Measurements from ENCODE around the gene PIBF1. TPM values are rescaled to one million over a fixed set of nuclear protein-coding genes. Genes with fewer than 3 reads are reported as not detected.
A peak's percentile ranks its signal among the peaks of the same experiment; 100 is the strongest.
"Not testable (repeated sequence)": the region's sequence is repeated elsewhere in the genome, so short reads cannot be mapped to it uniquely, and the experiment has no call there.

The PIBF1 gene
- total and polyA plus RNA-seq, 7 experiments from 2014 or later = 20.4 to 40.1 (median 29.1) TPM

GRCh38 chr13:72901546-72901945, 119.6 kb downstream of the PIBF1 start:
- H3K4me3 Mint-ChIP-seq; H3K27me3 ChIP-seq (ENCODE audit: control insufficient read depth in 2 of 2, insufficient read depth in 2 of 2, low read length in 2 of 2); DNase-seq; H3K27me3 Mint-ChIP-seq; intact Hi-C loops (cut with micrococcal nuclease); H3K9me3 ChIP-seq (ENCODE audit: control insufficient read depth in 2 of 3, low read length in 3 of 3); H3K36me3 ChIP-seq (ENCODE audit: control insufficient read depth in 2 of 3, insufficient read depth in 3 of 3, low read length in 3 of 3); H3K4me1 Mint-ChIP-seq; CTCF ChIA-PET; ATAC-seq; POLR2A ChIA-PET; H3K4me3 ChIP-seq (ENCODE audit: low read length); H3K4me1 ChIP-seq (ENCODE audit: control insufficient read depth in 2 of 2, insufficient read depth in 2 of 2, low read length in 2 of 2); H3K27ac ChIP-seq (ENCODE audit: low read depth, low read length): not testable (repeated sequence)
- peaks cover 2 to 26% (median 20%) of the 10 kb centered on the region in 5 donors for H3K36me3 Mint-ChIP-seq
- H3K9me3 Mint-ChIP-seq = peaks cover 0 to 15% (median 2%) of the 10 kb centered on the region in 11 donors
- H3K27ac Mint-ChIP-seq = peak overlapping the region in 1 of 9 donors; percentile 21

- ATAC-seq (no peak), DNase-seq (no peak)
- no peak overlapping the region for H3K27ac ChIP-seq (ENCODE audit: low read depth, low read length)
- Mint-ChIP-seq H3K4me3 (no peak overlapping the region), H3K36me3 (peaks cover 14 to 48% (median 36%) of the 10 kb centered on the region in 5 donors), H3K9me3 (peaks cover 0 to 2% (median 0%) of the 10 kb centered on the region in 11 donors), H3K27me3 (no peaks in the 10 kb centered on the region), H3K27ac (no peak overlapping the region), H3K4me1 (peaks cover 0 to 2% (median 0%) of the 10 kb centered on the region in 7 donors)
- H3K4me3 ChIP-seq (ENCODE audit: low read length) = no peak overlapping the region
- intact Hi-C loops (cut with micrococcal nuclease) = no loop called here
- no peaks in the 10 kb centered on the region for H3K27me3 ChIP-seq (ENCODE audit: control insufficient read depth in 2 of 2, insufficient read depth in 2 of 2, low read length in 2 of 2)
- POLR2A ChIA-PET = no interaction called here
- no peaks in the 10 kb centered on the region for H3K9me3 ChIP-seq (ENCODE audit: control insufficient read depth in 2 of 3, low read length in 3 of 3)
- H3K4me1 ChIP-seq (ENCODE audit: control insufficient read depth in 2 of 2, insufficient read depth in 2 of 2, low read length in 2 of 2) = no peaks in the 10 kb centered on the region
- CTCF ChIA-PET = no interaction called here
- peaks cover 0 to 20% (median 0%) of the 10 kb centered on the region in 3 experiments for H3K36me3 ChIP-seq (ENCODE audit: control insufficient read depth in 2 of 3, insufficient read depth in 3 of 3, low read length in 3 of 3)
Observed at GRCh38 chr13:72908416-72908815, 126.5 kb downstream of the PIBF1 start.

- H3K36me3 ChIP-seq (ENCODE audit: control insufficient read depth in 2 of 3, insufficient read depth in 3 of 3, low read length in 3 of 3) = peaks cover 0 to 25% (median 0%) of the 10 kb centered on the region in 3 experiments
- Mint-ChIP-seq H3K9me3 (peaks cover 0 to 2% (median 0%) of the 10 kb centered on the region in 11 donors), H3K27ac (peak overlapping the region in 3 of 9 donors; percentile 9 to 61 (median 28)), H3K4me3 (no peak overlapping the region), H3K4me1 (peaks cover 0 to 4% (median 0%) of the 10 kb centered on the region in 7 donors), H3K27me3 (no peaks in the 10 kb centered on the region), H3K36me3 (peaks cover 14 to 54% (median 32%) of the 10 kb centered on the region in 5 donors)
- H3K9me3 ChIP-seq (ENCODE audit: control insufficient read depth in 2 of 3, low read length in 3 of 3) = no peaks in the 10 kb centered on the region
- ChIA-PET CTCF (no interaction called here), POLR2A (interaction anchor here (0.7 kb wide), 1 partner anchor 64 kb away, joined by 3 read pairs; no protein-coding TSS in a partner anchor)
- no peaks in the 10 kb centered on the region for H3K4me1 ChIP-seq (ENCODE audit: control insufficient read depth in 2 of 2, insufficient read depth in 2 of 2, low read length in 2 of 2)
- no peak overlapping the region for H3K4me3 ChIP-seq (ENCODE audit: low read length)
- no peak for ATAC-seq
- DNase-seq = no peak
- no peak overlapping the region for H3K27ac ChIP-seq (ENCODE audit: low read depth, low read length)
- intact Hi-C loops (cut with micrococcal nuclease) = no loop called here
- H3K27me3 ChIP-seq (ENCODE audit: control insufficient read depth in 2 of 2, insufficient read depth in 2 of 2, low read length in 2 of 2) = no peaks in the 10 kb centered on the region
Observed at GRCh38 chr13:72911981-72912380, 130.0 kb downstream of the PIBF1 start.

- ATAC-seq = no peak
- no peak for DNase-seq
- intact Hi-C loops (cut with micrococcal nuclease) = loop anchor here in 1 of 2 donors (10.0 kb wide), 1 partner anchor 785 kb away; no protein-coding TSS in a partner anchor
- H3K4me1 ChIP-seq (ENCODE audit: control insufficient read depth in 2 of 2, insufficient read depth in 2 of 2, low read length in 2 of 2) = no peaks in the 10 kb centered on the region
- peaks cover 0 to 18% (median 0%) of the 10 kb centered on the region in 3 experiments for H3K36me3 ChIP-seq (ENCODE audit: control insufficient read depth in 2 of 3, insufficient read depth in 3 of 3, low read length in 3 of 3)
- Mint-ChIP-seq H3K36me3 (peaks cover 10 to 60% (median 33%) of the 10 kb centered on the region in 5 donors), H3K4me1 (peaks cover 0 to 4% (median 0%) of the 10 kb centered on the region in 7 donors), H3K27ac (no peak overlapping the region), H3K4me3 (no peak overlapping the region), H3K9me3 (no peaks in the 10 kb centered on the region), H3K27me3 (no peaks in the 10 kb centered on the region)
- POLR2A ChIA-PET = no interaction called here
- CTCF ChIA-PET = no interaction called here
- H3K27ac ChIP-seq (ENCODE audit: low read depth, low read length) = no peak overlapping the region
- H3K4me3 ChIP-seq (ENCODE audit: low read length) = no peak overlapping the region
- no peaks in the 10 kb centered on the region for H3K9me3 ChIP-seq (ENCODE audit: control insufficient read depth in 2 of 3, low read length in 3 of 3)
- H3K27me3 ChIP-seq (ENCODE audit: control insufficient read depth in 2 of 2, insufficient read depth in 2 of 2, low read length in 2 of 2) = no peaks in the 10 kb centered on the region
Observed at GRCh38 chr13:72920097-72920496, 138.2 kb downstream of the PIBF1 start.

GRCh38 chr13:72931311-72931710, 149.4 kb downstream of the PIBF1 start:
- Histone ChIP-seq H3K4me1 (ENCODE audit: control insufficient read depth in 2 of 2, insufficient read depth in 2 of 2, low read length in 2 of 2) (no peaks in the 10 kb centered on the region), H3K9me3 (ENCODE audit: control insufficient read depth in 2 of 3, low read length in 3 of 3) (no peaks in the 10 kb centered on the region), H3K4me3 (ENCODE audit: low read length) (no peak overlapping the region), H3K27me3 (ENCODE audit: control insufficient read depth in 2 of 2, insufficient read depth in 2 of 2, low read length in 2 of 2) (no peaks in the 10 kb centered on the region), H3K36me3 (ENCODE audit: control insufficient read depth in 2 of 3, insufficient read depth in 3 of 3, low read length in 3 of 3) (peaks cover 0 to 8% (median 5%) of the 10 kb centered on the region in 3 experiments), H3K27ac (ENCODE audit: low read depth, low read length) (no peak overlapping the region)
- intact Hi-C loops (cut with micrococcal nuclease) = no loop called here
- peaks cover 0 to 4% (median 0%) of the 10 kb centered on the region in 11 donors for H3K9me3 Mint-ChIP-seq
- H3K4me1 Mint-ChIP-seq = no peaks in the 10 kb centered on the region
- no peak for DNase-seq
- H3K4me3 Mint-ChIP-seq = no peak overlapping the region
- no peak overlapping the region for H3K27ac Mint-ChIP-seq
- no peaks in the 10 kb centered on the region for H3K27me3 Mint-ChIP-seq
- ATAC-seq = no peak
- peaks cover 0 to 64% (median 61%) of the 10 kb centered on the region in 5 donors for H3K36me3 Mint-ChIP-seq
- CTCF ChIA-PET = no interaction called here
- POLR2A ChIA-PET = no interaction called here

DNA sequence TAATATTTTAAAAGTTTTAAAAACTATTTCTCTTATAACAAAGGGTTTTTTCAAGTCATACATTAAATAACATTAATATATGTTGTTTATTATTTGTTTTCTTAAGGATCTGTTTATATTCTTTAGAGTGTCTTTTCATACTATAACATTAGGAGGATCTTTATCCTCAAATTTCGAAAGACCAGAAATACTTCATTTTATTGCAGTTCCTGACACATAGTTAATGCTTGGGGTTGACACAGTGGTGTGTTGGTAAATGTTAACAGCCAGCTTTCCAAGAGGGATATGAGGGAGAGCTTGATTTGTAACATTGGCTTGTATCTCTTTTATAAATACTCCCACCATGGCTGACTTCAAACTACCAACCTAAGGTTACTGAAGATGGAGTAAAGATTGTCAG, 150.3 kb downstream of the PIBF1 start:
- Mint-ChIP-seq H3K27ac (no peak overlapping the region), H3K4me1 (no peaks in the 10 kb centered on the region), H3K27me3 (no peaks in the 10 kb centered on the region), H3K4me3 (no peak overlapping the region), H3K9me3 (peaks cover 0 to 4% (median 0%) of the 10 kb centered on the region in 11 donors), H3K36me3 (peaks cover 0 to 68% (median 66%) of the 10 kb centered on the region in 5 donors)
- H3K27me3 ChIP-seq (ENCODE audit: control insufficient read depth in 2 of 2, insufficient read depth in 2 of 2, low read length in 2 of 2) = no peaks in the 10 kb centered on the region
- H3K9me3 ChIP-seq (ENCODE audit: control insufficient read depth in 2 of 3, low read length in 3 of 3) = no peaks in the 10 kb centered on the region
- DNase-seq (no peak), ATAC-seq (no peak)
- intact Hi-C loops (cut with micrococcal nuclease) = no loop called here
- H3K27ac ChIP-seq (ENCODE audit: low read depth, low read length) = no peak overlapping the region
- H3K4me1 ChIP-seq (ENCODE audit: control insufficient read depth in 2 of 2, insufficient read depth in 2 of 2, low read length in 2 of 2) = no peaks in the 10 kb centered on the region
- H3K36me3 ChIP-seq (ENCODE audit: control insufficient read depth in 2 of 3, insufficient read depth in 3 of 3, low read length in 3 of 3) = peaks cover 0 to 8% (median 5%) of the 10 kb centered on the region in 3 experiments
- ChIA-PET CTCF (no interaction called here), POLR2A (no interaction called here)
- no peak overlapping the region for H3K4me3 ChIP-seq (ENCODE audit: low read length)

GRCh38 chr13:72946267-72946666, 164.3 kb downstream of the PIBF1 start:
- H3K36me3 ChIP-seq (ENCODE audit: control insufficient read depth in 2 of 3, insufficient read depth in 3 of 3, low read length in 3 of 3); intact Hi-C loops (cut with micrococcal nuclease); H3K4me1 Mint-ChIP-seq; H3K9me3 Mint-ChIP-seq; H3K27ac ChIP-seq (ENCODE audit: low read depth, low read length); H3K4me1 ChIP-seq (ENCODE audit: control insufficient read depth in 2 of 2, insufficient read depth in 2 of 2, low read length in 2 of 2); H3K27me3 Mint-ChIP-seq; H3K4me3 ChIP-seq (ENCODE audit: low read length); H3K9me3 ChIP-seq (ENCODE audit: control insufficient read depth in 2 of 3, low read length in 3 of 3); CTCF ChIA-PET; H3K27me3 ChIP-seq (ENCODE audit: control insufficient read depth in 2 of 2, insufficient read depth in 2 of 2, low read length in 2 of 2); ATAC-seq; H3K27ac Mint-ChIP-seq; H3K4me3 Mint-ChIP-seq; DNase-seq; POLR2A ChIA-PET: not testable (repeated sequence)
- peaks cover 19 to 71% (median 56%) of the 10 kb centered on the region in 5 donors for H3K36me3 Mint-ChIP-seq
